Neural cell (in vitro differentiated cells): Measurements from ENCODE around the gene PER1. TPM values are rescaled to one million over a fixed set of nuclear protein-coding genes. Genes with fewer than 3 reads are reported as not detected.

ENCODE experiments used
- H2AFZ ChIP-seq: fragments of 200-600, 300-800 bp; sonication (generic), shearing (Covaris generic); 2 replicates; pipeline ENCODE4 v1.6.0; 2014; ENCODE audit warnings: low read depth, mild to moderate bottlenecking, antibody characterized with exemption, low read length, moderate library complexity
- H3F3A ChIP-seq: fragments of 200-600 bp; shearing (Covaris generic); 2 replicates; pipeline ENCODE4 v1.6.1; 2016; ENCODE audit warnings: mild to moderate bottlenecking, moderate library complexity, mixed read lengths, antibody characterized with exemption, low read length; ENCODE audit not compliant: insufficient read depth, poor library complexity, severe bottlenecking
- H3K27ac ChIP-seq: fragments of 200-600, 300-800 bp; sonication (generic), shearing (Covaris generic); 2 replicates; pipeline ENCODE4 v1.5.1; 2014; ENCODE audit warnings: mild to moderate bottlenecking, low read length, moderate library complexity
- H3K27me3 ChIP-seq: fragments of 300-800, 200-600 bp; sonication (generic), shearing (Covaris generic); 2 replicates; pipeline ENCODE4 v1.6.0; 2014; ENCODE audit warnings: mild to moderate bottlenecking, low read depth, low read length, moderate library complexity; ENCODE audit not compliant: insufficient read depth
- H3K36me3 ChIP-seq: fragments of 300-800, 200-600 bp; sonication (generic), shearing (Covaris generic); 2 replicates; pipeline ENCODE4 v1.5.1; 2014; ENCODE audit warnings: mild to moderate bottlenecking, antibody characterized with exemption, low read length, moderate library complexity; ENCODE audit not compliant: insufficient read depth
- H3K4me2 ChIP-seq: fragments of 300-800, 200-600 bp; sonication (generic), shearing (Covaris generic); 2 replicates; pipeline ENCODE4 v1.6.0; 2014; ENCODE audit warnings: mild to moderate bottlenecking, low read length
- H3K4me3 ChIP-seq: fragments of 300-800, 200-600 bp; sonication (generic), shearing (Covaris generic); 2 replicates; pipeline ENCODE4 v1.5.1; 2014; ENCODE audit warnings: mild to moderate bottlenecking, low read length, moderate library complexity
- H3K79me2 ChIP-seq: fragments of 200-600 bp; shearing (Covaris generic); replicated peaks from 2 replicates; pipeline ENCODE4 v1.6.0; 2014; ENCODE audit warnings: mild to moderate bottlenecking, low read length, moderate library complexity; ENCODE audit not compliant: insufficient read depth
- H3K9ac ChIP-seq: fragments of 300-800, 200-600 bp; sonication (generic), shearing (Covaris generic); 2 replicates; pipeline ENCODE4 v1.6.1; 2016; ENCODE audit warnings: mild to moderate bottlenecking, low read length, mixed read lengths
- H3K9me2 ChIP-seq: fragments of 200-600 bp; shearing (Covaris generic); 2 replicates; pipeline ENCODE4 v1.6.1; 2016; ENCODE audit warnings: mild to moderate bottlenecking, low read length, mixed read lengths; ENCODE audit not compliant: insufficient read depth
- H3K9me3 ChIP-seq: fragments of 200-600, 300-800 bp; sonication (generic), shearing (Covaris generic); 2 replicates; pipeline ENCODE4 v1.6.1; 2016; ENCODE audit warnings: mild to moderate bottlenecking, mixed run types, low read length, moderate library complexity, mixed read lengths
- H4K20me1 ChIP-seq: fragments of 200-600 bp; shearing (Covaris generic); 2 replicates; pipeline ENCODE4 v1.6.1; 2016; ENCODE audit warnings: mild to moderate bottlenecking, mixed run types; ENCODE audit not compliant: insufficient read depth
- EP300 ChIP-seq: fragments of 450-650 bp; conservative IDR thresholded peaks from 2 replicates; pipeline ENCODE4 v1.6.1; 2014; ENCODE audit warnings: antibody characterized with exemption, mild to moderate bottlenecking, moderate library complexity; ENCODE audit not compliant: poor library complexity, severe bottlenecking
- EZH2 ChIP-seq: fragments of 200-600, 300-800 bp; shearing (Covaris generic), sonication (generic); IDR thresholded peaks from 2 replicates; pipeline ENCODE4 v1.6.1; 2014; ENCODE audit warnings: antibody characterized with exemption, low read length, borderline replicate concordance, mild to moderate bottlenecking; ENCODE audit not compliant: insufficient read depth, poor library complexity, severe bottlenecking
- MXI1 ChIP-seq: fragments of 450-650 bp; conservative IDR thresholded peaks from 2 replicates; pipeline ENCODE4 v1.6.1; 2014; ENCODE audit warnings: antibody characterized with exemption, mild to moderate bottlenecking; ENCODE audit not compliant: poor library complexity, severe bottlenecking
- POLR2AphosphoS5 ChIP-seq: IDR thresholded peaks from 2 replicates; pipeline ENCODE4 v1.6.1; 2012
- RAD21 ChIP-seq: fragments of 450-650 bp; conservative IDR thresholded peaks from 2 replicates; pipeline ENCODE4 v1.6.1; 2014; ENCODE audit warnings: antibody characterized with exemption, mild to moderate bottlenecking, moderate library complexity
- SMC3 ChIP-seq: fragments of 450-650 bp; conservative IDR thresholded peaks from 2 replicates; pipeline ENCODE4 v1.6.1; 2014; ENCODE audit warnings: antibody characterized with exemption, mild to moderate bottlenecking, moderate library complexity; ENCODE audit not compliant: poor library complexity
- TAF1 ChIP-seq: IDR thresholded peaks from 2 replicates; pipeline ENCODE4 v1.6.1; 2012; ENCODE audit warnings: low read depth
- polyA plus RNA-seq: library from polyadenylated mRNA; depleted of rRNA; stranded (reverse); fragments of >200 nt; gene quantifications from 2 replicates; pipeline ENCODE4 v1.2.3, GENCODE V29; 2014
- TF ChIP-seq, protein P1 (sequence below): fragments of 450-650 bp; IDR thresholded peaks from 2 replicates; pipeline ENCODE4 v1.5.1; 2014; ENCODE audit warnings: antibody characterized with exemption, mild to moderate bottlenecking, moderate library complexity; ENCODE audit not compliant: poor library complexity, severe bottlenecking
- TF ChIP-seq, protein P2 (sequence below): IDR thresholded peaks from 2 replicates; pipeline ENCODE4 v1.6.1; 2012; ENCODE audit warnings: borderline replicate concordance

Gene PER1
- polyA plus RNA-seq, 1 donor from 2014 or later, result 1.9 TPM

GRCh38 chr17:8124350-8125153, 27.7 kb downstream of the PER1 start:
- Histone ChIP-seq H2AFZ (no peak overlapping the region), H3K27ac (no peak overlapping the region), H3K4me2 (peak overlapping the region; percentile 57), H3K9ac (peak overlapping the region; percentile 80), H3K9me2 (no peaks in the 10 kb centered on the region), H3F3A (peaks cover 9% of the 10 kb centered on the region), H3K9me3 (no peaks in the 10 kb centered on the region), H3K36me3 (no peaks in the 10 kb centered on the region), H3K79me2 (no peaks in the 10 kb centered on the region), H3K4me3 (peak overlapping the region; percentile 88), H4K20me1 (peaks cover 3% of the 10 kb centered on the region), H3K27me3 (peaks cover 46% of the 10 kb centered on the region)
- TF ChIP-seq POLR2AphosphoS5 (no peak), TAF1 (no peak), EP300 (no peak), EZH2 (no peak), SMC3 (no peak), RAD21 (no peak), MXI1 (no peak)
- TF ChIP-seq, protein P1, sequence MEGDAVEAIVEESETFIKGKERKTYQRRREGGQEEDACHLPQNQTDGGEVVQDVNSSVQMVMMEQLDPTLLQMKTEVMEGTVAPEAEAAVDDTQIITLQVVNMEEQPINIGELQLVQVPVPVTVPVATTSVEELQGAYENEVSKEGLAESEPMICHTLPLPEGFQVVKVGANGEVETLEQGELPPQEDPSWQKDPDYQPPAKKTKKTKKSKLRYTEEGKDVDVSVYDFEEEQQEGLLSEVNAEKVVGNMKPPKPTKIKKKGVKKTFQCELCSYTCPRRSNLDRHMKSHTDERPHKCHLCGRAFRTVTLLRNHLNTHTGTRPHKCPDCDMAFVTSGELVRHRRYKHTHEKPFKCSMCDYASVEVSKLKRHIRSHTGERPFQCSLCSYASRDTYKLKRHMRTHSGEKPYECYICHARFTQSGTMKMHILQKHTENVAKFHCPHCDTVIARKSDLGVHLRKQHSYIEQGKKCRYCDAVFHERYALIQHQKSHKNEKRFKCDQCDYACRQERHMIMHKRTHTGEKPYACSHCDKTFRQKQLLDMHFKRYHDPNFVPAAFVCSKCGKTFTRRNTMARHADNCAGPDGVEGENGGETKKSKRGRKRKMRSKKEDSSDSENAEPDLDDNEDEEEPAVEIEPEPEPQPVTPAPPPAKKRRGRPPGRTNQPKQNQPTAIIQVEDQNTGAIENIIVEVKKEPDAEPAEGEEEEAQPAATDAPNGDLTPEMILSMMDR, result no peak
- TF ChIP-seq, protein P2, sequence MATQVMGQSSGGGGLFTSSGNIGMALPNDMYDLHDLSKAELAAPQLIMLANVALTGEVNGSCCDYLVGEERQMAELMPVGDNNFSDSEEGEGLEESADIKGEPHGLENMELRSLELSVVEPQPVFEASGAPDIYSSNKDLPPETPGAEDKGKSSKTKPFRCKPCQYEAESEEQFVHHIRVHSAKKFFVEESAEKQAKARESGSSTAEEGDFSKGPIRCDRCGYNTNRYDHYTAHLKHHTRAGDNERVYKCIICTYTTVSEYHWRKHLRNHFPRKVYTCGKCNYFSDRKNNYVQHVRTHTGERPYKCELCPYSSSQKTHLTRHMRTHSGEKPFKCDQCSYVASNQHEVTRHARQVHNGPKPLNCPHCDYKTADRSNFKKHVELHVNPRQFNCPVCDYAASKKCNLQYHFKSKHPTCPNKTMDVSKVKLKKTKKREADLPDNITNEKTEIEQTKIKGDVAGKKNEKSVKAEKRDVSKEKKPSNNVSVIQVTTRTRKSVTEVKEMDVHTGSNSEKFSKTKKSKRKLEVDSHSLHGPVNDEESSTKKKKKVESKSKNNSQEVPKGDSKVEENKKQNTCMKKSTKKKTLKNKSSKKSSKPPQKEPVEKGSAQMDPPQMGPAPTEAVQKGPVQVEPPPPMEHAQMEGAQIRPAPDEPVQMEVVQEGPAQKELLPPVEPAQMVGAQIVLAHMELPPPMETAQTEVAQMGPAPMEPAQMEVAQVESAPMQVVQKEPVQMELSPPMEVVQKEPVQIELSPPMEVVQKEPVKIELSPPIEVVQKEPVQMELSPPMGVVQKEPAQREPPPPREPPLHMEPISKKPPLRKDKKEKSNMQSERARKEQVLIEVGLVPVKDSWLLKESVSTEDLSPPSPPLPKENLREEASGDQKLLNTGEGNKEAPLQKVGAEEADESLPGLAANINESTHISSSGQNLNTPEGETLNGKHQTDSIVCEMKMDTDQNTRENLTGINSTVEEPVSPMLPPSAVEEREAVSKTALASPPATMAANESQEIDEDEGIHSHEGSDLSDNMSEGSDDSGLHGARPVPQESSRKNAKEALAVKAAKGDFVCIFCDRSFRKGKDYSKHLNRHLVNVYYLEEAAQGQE, result no peak

- Histone ChIP-seq H3K4me3 (peak within 1 kb of the TSS; percentile 88), H3K79me2 (no peaks in the 10 kb centered on the region), H3K9me2 (no peaks in the 10 kb centered on the region), H3K9me3 (no peaks in the 10 kb centered on the region), H4K20me1 (peaks cover 6% of the 10 kb centered on the region), H3K9ac (peak within 1 kb of the TSS; percentile 80), H3K4me2 (peak within 1 kb of the TSS; percentile 87), H3K27ac (no peak within 1 kb of the TSS), H2AFZ (no peak within 1 kb of the TSS), H3K27me3 (peaks cover 46% of the 10 kb centered on the region), H3K36me3 (no peaks in the 10 kb centered on the region), H3F3A (peaks cover 12% of the 10 kb centered on the region)
- no peak for TF ChIP-seq EP300
- no peak for TF ChIP-seq TAF1
- TF ChIP-seq POLR2AphosphoS5, result no peak
- no peak for TF ChIP-seq RAD21
- TF ChIP-seq MXI1, result no peak
- TF ChIP-seq SMC3, result no peak
- TF ChIP-seq, protein P1, result no peak
- TF ChIP-seq, protein P2, result no peak
- no peak for TF ChIP-seq EZH2
Observed at GRCh38 chr17:8123695-8124349, 28.4 kb downstream of the PER1 start, which contains the start of gene HES7. HES7 (minus strand) TSS chr17:8124106; CDS start chr17:8124084, 22 bp downstream.
